H1 (cell line): ENCODE measurements around the gene LNPEP. TPM values are rescaled to one million over a fixed set of nuclear protein-coding genes. Genes with fewer than 3 reads are reported as not detected.

ENCODE experiments used
- CTCF ChIA-PET: fragments of 300-600 bp; sonication (Branson Sonifier 250); formaldehyde crosslinking; loops from one replicate; lab custom pipeline; 2021; ENCODE audit not compliant: partially characterized antibody; lab: Charles Lee
- POLR2A ChIA-PET: fragments of 300-600 bp; sonication (Branson Sonifier 250); formaldehyde crosslinking; loops from one replicate; lab custom pipeline; 2021; ENCODE audit warnings: inconsistent platforms; ENCODE audit not compliant: partially characterized antibody; lab: Charles Lee
- DNase-seq, 2 experiments: peaks; one replicate each; pipeline versions ENCODE4 v3.0.0 to v3.0.0-alpha.2; 2010 to 2022; ENCODE audit warnings: low spot score in 2 of 2, low read depth in 1 of 2, mixed read lengths in 1 of 2
- FAIRE-seq: peaks from 2 replicates; lab custom pipeline; 2011; peaks lifted over from hg19 to GRCh38; lab: Jason Lieb, UNC
- H2AFZ ChIP-seq: 2 replicates; pipeline ENCODE4 v1.8.1; 2012; ENCODE audit warnings: low read length, inconsistent platforms
- H2AK5ac ChIP-seq: 2 replicates; pipeline ENCODE4 v1.6.1; 2013; ENCODE audit warnings: low read depth, low read length
- H2BK120ac ChIP-seq: replicated peaks from 2 replicates; pipeline ENCODE3; 2013; ENCODE audit warnings: low read depth, low read length, inconsistent platforms
- H2BK12ac ChIP-seq: 2 replicates; pipeline ENCODE4 v1.6.1; 2013; ENCODE audit warnings: low read depth, low read length
- H2BK15ac ChIP-seq: 2 replicates; pipeline ENCODE4 v1.6.1; 2013; ENCODE audit warnings: low read length
- H2BK20ac ChIP-seq: 2 replicates; pipeline ENCODE4 v1.6.1; 2013; ENCODE audit warnings: low read length
- H2BK5ac ChIP-seq: 2 replicates; pipeline ENCODE4 v1.6.1; 2013; ENCODE audit warnings: low read depth, low read length
- H3K14ac ChIP-seq: 2 replicates; pipeline ENCODE4 v1.6.1; 2013; ENCODE audit warnings: inconsistent platforms; ENCODE audit not compliant: insufficient read length
- H3K18ac ChIP-seq: 2 replicates; pipeline ENCODE4 v1.6.1; 2013; ENCODE audit warnings: low read length; ENCODE audit errors: extremely low read depth
- H3K23ac ChIP-seq: 2 replicates; pipeline ENCODE4 v1.6.1; 2013; ENCODE audit warnings: inconsistent platforms; ENCODE audit not compliant: insufficient read length
- H3K23me2 ChIP-seq: 2 replicates; pipeline ENCODE4 v1.6.1; 2013; ENCODE audit warnings: low read depth, low read length
- H3K27ac ChIP-seq: 2 replicates; pipeline ENCODE4 v1.6.1; 2011; ENCODE audit warnings: low read depth, low read length, inconsistent platforms
- H3K27me3 ChIP-seq, 4 experiments: replicated peaks in 1 of 4; 1 replicate in 1 of 4; 2 replicates in 3 of 4; pipeline versions ENCODE4 v1.6.1 to v1.8.1; 2011 to 2013; ENCODE audit warnings: low read length in 3 of 4, mild to moderate bottlenecking in 3 of 4, inconsistent platforms in 2 of 4, mixed read lengths in 2 of 4, moderate library complexity in 1 of 4; ENCODE audit not compliant: control insufficient read depth in 3 of 4, insufficient read depth in 3 of 4; ENCODE audit errors: extremely low read depth in 1 of 4
- H3K36me3 ChIP-seq, 4 experiments: 2 replicates each; pipeline versions ENCODE4 v1.6.1 to v1.8.1; 2011 to 2013; ENCODE audit warnings: mild to moderate bottlenecking in 4 of 4, low read length in 3 of 4, moderate library complexity in 2 of 4, control low read depth in 1 of 4, inconsistent platforms in 1 of 4; ENCODE audit not compliant: insufficient read depth in 4 of 4, control insufficient read depth in 2 of 4
- H3K4ac ChIP-seq: replicated peaks from 2 replicates; pipeline ENCODE3; 2013; ENCODE audit warnings: low read length, low read depth, mixed read lengths, inconsistent platforms; ENCODE audit not compliant: insufficient read length
- H3K4me1 ChIP-seq, 4 experiments: replicated peaks in 1 of 4; 1 replicate in 1 of 4; 2 replicates in 3 of 4; pipeline versions ENCODE4 v1.6.1 to v1.8.1; 2011 to 2013; ENCODE audit warnings: low read length in 3 of 4, inconsistent platforms in 2 of 4, mixed read lengths in 1 of 4; ENCODE audit not compliant: insufficient read depth in 4 of 4, control insufficient read depth in 3 of 4
- H3K4me2 ChIP-seq, 2 experiments: 2 replicates each; pipeline versions ENCODE4 v1.6.1 to v1.8.1; 2011 to 2013; ENCODE audit warnings: low read depth in 2 of 2, low read length in 2 of 2, control low read depth in 1 of 2, inconsistent platforms in 1 of 2, mild to moderate bottlenecking in 1 of 2; ENCODE audit not compliant: insufficient read depth in 1 of 2
- H3K4me3 ChIP-seq, 4 experiments: fragments of 200-600, 300-600 bp in 1 of 4; sonication (generic), shearing (Covaris generic), sonication (Bioruptor Twin) in 1 of 4; 2 replicates each; pipeline versions ENCODE4 v1.5.1 to v1.8.1; 2011 to 2016; ENCODE audit warnings: low read length in 4 of 4, low read depth in 3 of 4, control low read depth in 2 of 4, inconsistent platforms in 2 of 4, mild to moderate bottlenecking in 2 of 4, mixed read lengths in 1 of 4, moderate library complexity in 1 of 4; ENCODE audit not compliant: insufficient read depth in 2 of 4; ENCODE audit errors: extremely low read depth in 1 of 4
- H3K56ac ChIP-seq: replicated peaks from 2 replicates; pipeline ENCODE3; 2013; ENCODE audit warnings: low read depth, mild to moderate bottlenecking, mixed read lengths, low read length, inconsistent platforms; ENCODE audit not compliant: insufficient read length
- H3K79me1 ChIP-seq: 2 replicates; pipeline ENCODE4 v1.6.1; 2013; ENCODE audit warnings: low read depth, low read length, control low read depth
- H3K79me2 ChIP-seq, 2 experiments: 2 replicates each; pipeline versions ENCODE4 v1.6.1 to v1.8.1; 2012 to 2013; ENCODE audit warnings: low read length in 2 of 2, mild to moderate bottlenecking in 2 of 2, inconsistent platforms in 1 of 2; ENCODE audit not compliant: insufficient read depth in 2 of 2, control insufficient read depth in 1 of 2
- H3K9ac ChIP-seq, 4 experiments: replicated peaks in 1 of 4; 1 replicate in 1 of 4; 2 replicates in 3 of 4; pipeline versions ENCODE4 v1.6.1 to v1.8.1; 2011 to 2013; ENCODE audit warnings: low read depth in 3 of 4, low read length in 3 of 4, control low read depth in 2 of 4, mild to moderate bottlenecking in 2 of 4, moderate library complexity in 2 of 4, inconsistent platforms in 1 of 4; ENCODE audit errors: extremely low read depth in 1 of 4
- H3K9me3 ChIP-seq, 2 experiments: 2 replicates each; pipeline versions ENCODE4 v1.6.1 to v1.8.1; 2012 to 2013; ENCODE audit warnings: mild to moderate bottlenecking in 2 of 2, moderate library complexity in 2 of 2, control low read depth in 1 of 2, inconsistent platforms in 1 of 2, low read depth in 1 of 2, low read length in 1 of 2, mixed read lengths in 1 of 2; ENCODE audit not compliant: insufficient read depth in 2 of 2
- H4K20me1 ChIP-seq, 2 experiments: replicated peaks in 1 of 2; 2 replicates each; pipeline versions ENCODE3 to v1.8.1; 2011 to 2013; ENCODE audit warnings: inconsistent platforms in 2 of 2, low read length in 2 of 2, mild to moderate bottlenecking in 1 of 2; ENCODE audit not compliant: insufficient read depth in 2 of 2, control insufficient read depth in 1 of 2
- H4K5ac ChIP-seq: 2 replicates; pipeline ENCODE4 v1.6.1; 2013; ENCODE audit warnings: low read length, low read depth, mixed read lengths, inconsistent platforms; ENCODE audit not compliant: insufficient read length
- H4K8ac ChIP-seq: 2 replicates; pipeline ENCODE4 v1.8.0; 2013; ENCODE audit warnings: mild to moderate bottlenecking, moderate library complexity, low read length, inconsistent platforms; ENCODE audit not compliant: insufficient read depth; ENCODE audit errors: extremely low read depth
- H4K91ac ChIP-seq: replicated peaks from 2 replicates; pipeline ENCODE3; 2013; ENCODE audit warnings: low read length, mixed read lengths, inconsistent platforms; ENCODE audit not compliant: insufficient read length
- BACH1 ChIP-seq: IDR thresholded peaks from 2 replicates; pipeline ENCODE4 v1.6.1; 2012; ENCODE audit warnings: low read length, improper control_type of control experiment
- POLR2A ChIP-seq, 2 experiments: IDR thresholded peaks; 1 replicate in 1 of 2; 2 replicates in 1 of 2; pipeline ENCODE4 v1.6.1; 2011; ENCODE audit warnings: low read depth in 2 of 2, low read length in 2 of 2, mild to moderate bottlenecking in 2 of 2; ENCODE audit errors: control extremely low read depth in 1 of 2
- TEAD4 ChIP-seq: IDR thresholded peaks from 2 replicates; pipeline ENCODE4 v1.6.1; 2012; ENCODE audit warnings: low read depth, low read length, inconsistent platforms, mixed read lengths
- WGBS, 2 experiments: shearing (Covaris generic) in 1 of 2; methylation state at CpG; one replicate each; pipeline versions ENCODE4 v1.1.6 to v1.1.7; 2013 to 2015; ENCODE audit warnings: low lambda C conversion rate in 2 of 2, mixed read lengths in 2 of 2, inconsistent platforms in 1 of 2, low coverage in 1 of 2, missing lambda C conversion rate in 1 of 2; ENCODE audit not compliant: insufficient replicate concordance in 2 of 2, insufficient coverage in 1 of 2, insufficient read length in 1 of 2; ENCODE audit errors: extremely low coverage in 1 of 2, missing lambda C conversion rate in 1 of 2; 5-methylcytosine and 5-hydroxymethylcytosine counted together
- polyA plus RNA-seq, 7 experiments: library from polyadenylated mRNA; depleted of rRNA in 3 of 7; stranded (reverse) in 5 of 7; unstranded in 2 of 7; fragments of >200 nt in 5 of 7; fragments of 200-250 nt in 2 of 7; gene quantifications; 1 replicate in 5 of 7; 2 replicates in 1 of 7; 4 replicates in 1 of 7; pipeline versions ENCODE4 v1.2.1 to v1.2.3, GENCODE V29; 2011 to 2013; ENCODE audit warnings: missing spikeins in 2 of 7, mixed read lengths in 2 of 7
- total RNA-seq: library from RNA; stranded (reverse); fragmentation: NEBNext Ultra II Directional; extraction: Animal tissue kit (Norgen Biotek cat#: 25700); gene quantifications from 2 replicates; pipeline ENCODE4 v1.2.1, GENCODE V29; 2021
- TF ChIP-seq, protein P1 (sequence below): IDR thresholded peaks from 2 replicates; pipeline ENCODE4 v1.6.1; 2012; ENCODE audit warnings: inconsistent platforms

LNPEP gene
- total and polyA plus RNA-seq, 2 of the 8 experiments (the other 6 are each of a cell fraction or from before 2014, with no cell fraction given) = 1.8 to 4.5 TPM

GRCh38 chr5:97026721-97027120 is 90.8 kb downstream of the LNPEP start:
- H2BK120ac ChIP-seq = no peak overlapping the region
- H3K79me1 ChIP-seq = no peaks in the 10 kb centered on the region
- DNase-seq = no peak
- H3K9me3 ChIP-seq = no peaks in the 10 kb centered on the region
- no peak overlapping the region for H4K5ac ChIP-seq
- no peaks in the 10 kb centered on the region for H3K36me3 ChIP-seq
- no peaks in the 10 kb centered on the region for H3K27me3 ChIP-seq
- no peak overlapping the region for H3K4me2 ChIP-seq
- no peak overlapping the region for H2BK12ac ChIP-seq
- H3K23me2 ChIP-seq = no peaks in the 10 kb centered on the region
- H3K4ac ChIP-seq = no peak overlapping the region
- H2AFZ ChIP-seq = no peak overlapping the region
- no peak overlapping the region for H4K91ac ChIP-seq
- 98% methylated on average over 6 of the region's 6 CpGs; no CpG with 5 or more reads in 1 of the 2 experiments for WGBS, 2 experiments
- FAIRE-seq = no peak
- no peak for TF ChIP-seq BACH1
- no peak for TF ChIP-seq TEAD4
- TF ChIP-seq POLR2A (IDR thresholded peaks at IDR 0.05; ENCODE audit: control extremely low read depth in 1 of 2, low read depth in 2 of 2, low read length in 2 of 2) = no peak
- TF ChIP-seq, protein P1, sequence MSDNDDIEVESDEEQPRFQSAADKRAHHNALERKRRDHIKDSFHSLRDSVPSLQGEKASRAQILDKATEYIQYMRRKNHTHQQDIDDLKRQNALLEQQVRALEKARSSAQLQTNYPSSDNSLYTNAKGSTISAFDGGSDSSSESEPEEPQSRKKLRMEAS = no peak
- H3K14ac ChIP-seq = no peak overlapping the region
- no peak overlapping the region for H3K4me3 ChIP-seq
- H3K23ac ChIP-seq = no peak overlapping the region
- ChIA-PET POLR2A (interaction anchor here (1.1 to 1.4 kb wide), 2 partner anchors 10 to 71 kb away, joined by 3 read pairs; no protein-coding TSS in a partner anchor), CTCF (interaction anchor here (0.6 to 1.2 kb wide), 4 partner anchors 14 to 72 kb away, joined by 3 to 5 read pairs (median 3); no protein-coding TSS in a partner anchor)
- no peak overlapping the region for H2BK5ac ChIP-seq
- no peaks in the 10 kb centered on the region for H4K20me1 ChIP-seq
- H3K9ac ChIP-seq = no peak overlapping the region
- H4K8ac ChIP-seq = no peak overlapping the region
- H3K56ac ChIP-seq = no peak overlapping the region
- no peaks in the 10 kb centered on the region for H3K4me1 ChIP-seq
- no peak overlapping the region for H2BK15ac ChIP-seq
- H2BK20ac ChIP-seq = no peak overlapping the region
- no peak overlapping the region for H3K27ac ChIP-seq
- H2AK5ac ChIP-seq = no peak overlapping the region
- H3K79me2 ChIP-seq = no peaks in the 10 kb centered on the region
- no peak overlapping the region for H3K18ac ChIP-seq
